Naive thymus-derived CD4-positive, alpha-beta T cell (primary cell): Measurements from ENCODE around the gene IGSF8. TPM values are rescaled to one million over a fixed set of nuclear protein-coding genes. Genes with fewer than 3 reads are reported as not detected.

Experiments
- ATAC-seq: fragments of 150-1000 bp; cut with Tn5 transposase; 2 replicates; pipeline ENCODE4 v1.10.0; 2021; ENCODE audit warnings: mild to moderate bottlenecking, moderate library complexity
- CTCF ChIA-PET: fragments of 350-600 bp; sonication (Branson Sonifier 250); formaldehyde crosslinking; loops from one replicate; lab custom pipeline; 2021; ENCODE audit warnings: antibody characterized with exemption; lab: Charles Lee
- POLR2A ChIA-PET: fragments of 350-600 bp; sonication (Branson Sonifier 250); formaldehyde crosslinking; loops from one replicate; lab custom pipeline; 2021; ENCODE audit warnings: antibody characterized with exemption, inconsistent platforms; lab: Charles Lee
- DNase-seq, 9 donors: peaks; one replicate each; pipeline versions ENCODE4 v3.0.0 to v3.0.0-alpha.2; 2020 to 2022; ENCODE audit warnings: mixed read lengths in 1 of 9
- H3K27ac ChIP-seq: one replicate; pipeline ENCODE4 v1.7.0; 2013; ENCODE audit warnings: mild to moderate bottlenecking, low read depth, low read length, moderate library complexity
- H3K27me3 ChIP-seq, 2 donors: one replicate each; pipeline ENCODE4 v1.7.0; 2013; ENCODE audit warnings: low read length in 2 of 2, mild to moderate bottlenecking in 2 of 2, moderate library complexity in 2 of 2; ENCODE audit not compliant: control insufficient read depth in 2 of 2, insufficient read depth in 2 of 2
- H3K36me3 ChIP-seq, 3 experiments: 1 replicate in 2 of 3; 2 replicates in 1 of 3; pipeline ENCODE4 v1.7.0; 2013; ENCODE audit warnings: low read length in 3 of 3, mild to moderate bottlenecking in 3 of 3, moderate library complexity in 1 of 3; ENCODE audit not compliant: insufficient read depth in 3 of 3, control insufficient read depth in 2 of 3
- H3K4me1 ChIP-seq, 2 donors: one replicate each; pipeline ENCODE4 v1.7.0; 2013; ENCODE audit warnings: low read length in 2 of 2, mild to moderate bottlenecking in 2 of 2, moderate library complexity in 1 of 2; ENCODE audit not compliant: control insufficient read depth in 2 of 2, insufficient read depth in 2 of 2
- H3K4me3 ChIP-seq: 2 replicates; pipeline ENCODE4 v1.7.0; 2013; ENCODE audit warnings: mild to moderate bottlenecking, low read length
- H3K9me3 ChIP-seq, 3 experiments: 1 replicate in 2 of 3; 2 replicates in 1 of 3; pipeline ENCODE4 v1.7.0; 2013; ENCODE audit warnings: low read length in 3 of 3; ENCODE audit not compliant: control insufficient read depth in 2 of 3
- H3K27ac Mint-ChIP-seq, 9 donors: one replicate each; pipeline ENCODE4 v1.8.0; 2020 to 2022; ENCODE audit warnings: mixed read lengths in 9 of 9, mild to moderate bottlenecking in 8 of 9, moderate library complexity in 5 of 9, inconsistent platforms in 2 of 9
- H3K27me3 Mint-ChIP-seq, 5 donors: one replicate each; pipeline ENCODE4 v1.8.0; 2021 to 2022; ENCODE audit warnings: mixed read lengths in 5 of 5, mild to moderate bottlenecking in 1 of 5
- H3K36me3 Mint-ChIP-seq, 5 donors: one replicate each; pipeline ENCODE4 v1.8.0; 2020 to 2022; ENCODE audit warnings: mixed read lengths in 5 of 5, mild to moderate bottlenecking in 3 of 5, inconsistent platforms in 1 of 5
- H3K4me1 Mint-ChIP-seq, 7 donors: one replicate each; pipeline ENCODE4 v1.8.0; 2020 to 2022; ENCODE audit warnings: mixed read lengths in 7 of 7, mild to moderate bottlenecking in 3 of 7, inconsistent platforms in 1 of 7
- H3K4me3 Mint-ChIP-seq, 10 donors: one replicate each; pipeline ENCODE4 v1.8.0; 2020 to 2022; ENCODE audit warnings: mild to moderate bottlenecking in 10 of 10, mixed read lengths in 10 of 10, moderate library complexity in 6 of 10, inconsistent platforms in 2 of 10
- H3K9me3 Mint-ChIP-seq, 11 donors: one replicate each; pipeline ENCODE4 v1.8.0; 2020 to 2022; ENCODE audit warnings: mixed read lengths in 11 of 11, mild to moderate bottlenecking in 4 of 11, inconsistent platforms in 1 of 11, moderate library complexity in 1 of 11
- intact Hi-C, 2 donors: fragments of 100-400 bp; cut with micrococcal nuclease; formaldehyde crosslinking; loops; one replicate each; pipeline ENCODE4 v1.15.1; 2023
- polyA plus RNA-seq, 2 donors: library from polyadenylated mRNA; unstranded; fragments of 300-500 nt; fragmentation: Illumina TruSeq; gene quantifications; one replicate each; pipeline ENCODE4 v1.2.3, GENCODE V29; 2021
- total RNA-seq, 6 experiments: library from RNA in 5 of 6; stranded (reverse) in 5 of 6; gene quantifications; 1 replicate in 5 of 6; 2 replicates in 1 of 6; pipeline ENCODE4 v1.2.3 and lab custom pipeline; 2021 to 2026

IGSF8 gene
- total and polyA plus RNA-seq, 7 experiments from 2014 or later = 31.9 to 68.7 (median 44.8) TPM

DNA sequence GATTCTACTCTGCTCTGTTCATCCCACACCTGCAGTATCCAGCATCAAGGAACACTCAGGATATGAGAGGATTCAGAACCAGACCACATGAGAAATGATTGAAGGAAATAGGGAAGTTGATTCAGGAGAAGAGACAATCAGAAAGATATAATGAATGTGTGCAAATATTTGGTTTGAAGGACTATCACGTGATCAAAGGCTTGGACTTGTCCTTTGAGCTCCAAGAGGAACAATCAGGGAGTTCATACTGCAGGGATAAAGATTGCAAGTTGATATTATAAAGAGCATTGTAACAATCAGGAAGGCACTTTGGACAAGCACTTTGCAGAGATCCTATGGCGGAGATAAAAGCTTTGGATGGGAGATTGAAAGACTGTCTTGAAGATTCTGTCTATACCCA, 52.8 kb downstream of the IGSF8 start:
- intact Hi-C loops = loop anchor here in 1 of 2 donors (1.0 kb wide), 5 partner anchors 14 to 331 kb away; partner anchors contain the start of gene PIGM
- no peaks in the 10 kb centered on the region for H3K36me3 ChIP-seq
- no peak overlapping the region for H3K4me3 Mint-ChIP-seq
- H3K4me1 Mint-ChIP-seq = peaks cover 7 to 16% (median 12%) of the 10 kb centered on the region in 7 donors
- DNase-seq (no peak), ATAC-seq (no peak)
- H3K9me3 Mint-ChIP-seq = no peaks in the 10 kb centered on the region
- no peaks in the 10 kb centered on the region for H3K36me3 Mint-ChIP-seq
- peaks cover 0 to 28% (median 15%) of the 10 kb centered on the region in 5 donors for H3K27me3 Mint-ChIP-seq
- H3K4me1 ChIP-seq = peaks cover 0 to 8% of the 10 kb centered on the region in 2 donors
- ChIA-PET CTCF (interaction anchor here (0.6 to 4.6 kb wide), 15 partner anchors 12 to 320 kb away, joined by 3 to 71 read pairs (median 4); partner anchors contain the start of genes IGSF8, KCNJ10, KCNJ9 and PIGM), POLR2A (interaction anchor here (1.8 kb wide), 1 partner anchor 13 kb away, joined by 5 read pairs; the partner anchor contains the start of gene PIGM)
- H3K4me3 ChIP-seq = no peak overlapping the region
- H3K27ac Mint-ChIP-seq = peak overlapping the region in 1 of 9 donors; percentile 3
- H3K27ac ChIP-seq = no peak overlapping the region
- no peaks in the 10 kb centered on the region for H3K27me3 ChIP-seq
- no peaks in the 10 kb centered on the region for H3K9me3 ChIP-seq

DNA sequence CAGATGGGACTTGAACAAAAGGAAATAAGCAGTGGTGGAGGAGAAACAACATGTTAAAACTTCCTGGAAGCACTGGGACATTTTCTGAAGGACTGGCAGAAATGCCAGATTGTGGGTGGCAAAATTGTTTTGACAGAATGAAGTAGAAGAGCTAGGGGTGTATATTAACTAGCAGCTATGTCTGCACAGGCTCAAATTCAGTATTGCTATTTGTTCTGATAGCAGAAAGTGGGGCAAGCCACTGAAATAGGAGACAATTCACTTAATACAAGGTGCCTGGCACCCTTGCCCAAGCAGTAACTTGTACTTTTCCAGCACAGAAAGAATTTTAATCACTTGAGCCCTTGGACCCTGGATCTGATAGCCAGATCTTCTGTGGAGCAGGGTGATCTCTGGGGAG, 54.9 kb downstream of the IGSF8 start:
- Mint-ChIP-seq H3K27ac (no peak overlapping the region), H3K36me3 (peaks cover 0 to 3% (median 0%) of the 10 kb centered on the region in 5 donors), H3K4me3 (no peak overlapping the region), H3K4me1 (peaks cover 7 to 16% (median 12%) of the 10 kb centered on the region in 7 donors), H3K9me3 (no peaks in the 10 kb centered on the region), H3K27me3 (peaks cover 0 to 22% (median 12%) of the 10 kb centered on the region in 5 donors)
- Histone ChIP-seq H3K27me3 (no peaks in the 10 kb centered on the region), H3K36me3 (no peaks in the 10 kb centered on the region), H3K4me3 (no peak overlapping the region), H3K4me1 (peaks cover 0 to 8% of the 10 kb centered on the region in 2 donors), H3K9me3 (no peaks in the 10 kb centered on the region), H3K27ac (no peak overlapping the region)
- ATAC-seq (no peak), DNase-seq (no peak)
- intact Hi-C loops = no loop called here
- ChIA-PET CTCF (interaction anchor here (1.1 kb wide), 1 partner anchor 43 kb away, joined by 3 read pairs; no protein-coding TSS in a partner anchor), POLR2A (interaction anchor here (0.5 kb wide), 1 partner anchor 43 kb away, joined by 3 read pairs; no protein-coding TSS in a partner anchor)

Other genes starting within 250 kb of the IGSF8 start
- gene VSIG8, start 236.0 kb downstream of the IGSF8 start, total RNA-seq = not detected
- gene VSIG8, start 236.0 kb downstream of the IGSF8 start, polyA plus RNA-seq = not detected
- 1 to 10 TPM in 2 of 5 experiments, under 1 TPM in 3; 0.53 to 2.8 (median 0.92) TPM for gene CFAP45, start 198.5 kb downstream of the IGSF8 start, total RNA-seq
- under 1 TPM; 0.17 to 0.57 TPM for gene CFAP45, start 198.5 kb downstream of the IGSF8 start, polyA plus RNA-seq
- 100 to 1,000 TPM; 116 to 450 (median 284) TPM for gene TAGLN2, start 173.1 kb downstream of the IGSF8 start, total RNA-seq
- gene TAGLN2, start 173.1 kb downstream of the IGSF8 start, polyA plus RNA-seq = 100 to 1,000 TPM; 449 to 662 TPM
- under 1 TPM in 1 of 5 experiments, not detected in 4; 0.12 TPM for gene IGSF9, start 153.0 kb downstream of the IGSF8 start, total RNA-seq
- gene IGSF9, start 153.0 kb downstream of the IGSF8 start, polyA plus RNA-seq = under 1 TPM in 1 of 2 donors, not detected in 1; 0.12 TPM
- gene SLAMF9, start 144.4 kb downstream of the IGSF8 start, total RNA-seq = not detected
- gene SLAMF9, start 144.4 kb downstream of the IGSF8 start, polyA plus RNA-seq = not detected
- gene PIGM, start 66.6 kb downstream of the IGSF8 start, total RNA-seq = 10 to 100 TPM in 2 of 5 experiments, 1 to 10 TPM in 3; 4.0 to 11.4 (median 7.0) TPM
- gene PIGM, start 66.6 kb downstream of the IGSF8 start, polyA plus RNA-seq = 1 to 10 TPM; 4.1 to 5.0 TPM
- under 1 TPM in 1 of 5 experiments, not detected in 4; 0.32 TPM for gene KCNJ10, start 28.5 kb downstream of the IGSF8 start, total RNA-seq
- gene KCNJ10, start 28.5 kb downstream of the IGSF8 start, polyA plus RNA-seq = under 1 TPM in 1 of 2 donors, not detected in 1; 0.29 TPM
- gene KCNJ9, start 17.1 kb downstream of the IGSF8 start, total RNA-seq = not detected
- under 1 TPM; 0.06 to 0.08 TPM for gene KCNJ9, start 17.1 kb downstream of the IGSF8 start, polyA plus RNA-seq
- gene ATP1A2, start 17.1 kb upstream of the IGSF8 start, total RNA-seq = not detected
- gene ATP1A2, start 17.1 kb upstream of the IGSF8 start, polyA plus RNA-seq = not detected
- under 1 TPM in 1 of 5 experiments, not detected in 4; 0.71 TPM for gene ATP1A4, start 53.0 kb upstream of the IGSF8 start, total RNA-seq
- not detected for gene ATP1A4, start 53.0 kb upstream of the IGSF8 start, polyA plus RNA-seq
- 1 to 10 TPM in 1 of 5 experiments, not detected in 4; 1.1 TPM for gene CASQ1, start 92.0 kb upstream of the IGSF8 start, total RNA-seq
- not detected for gene CASQ1, start 92.0 kb upstream of the IGSF8 start, polyA plus RNA-seq
- gene PEA15, start 106.8 kb upstream of the IGSF8 start, total RNA-seq = 10 to 100 TPM; 11.5 to 38.6 (median 13.4) TPM
- gene PEA15, start 106.8 kb upstream of the IGSF8 start, polyA plus RNA-seq = 1 to 10 TPM; 4.7 TPM
- gene DCAF8, start 163.9 kb upstream of the IGSF8 start, total RNA-seq = 100 to 1,000 TPM; 115 to 226 (median 176) TPM
- gene DCAF8, start 163.9 kb upstream of the IGSF8 start, polyA plus RNA-seq = 10 to 100 TPM; 45.6 to 49.8 TPM
- gene PEX19, start 186.5 kb upstream of the IGSF8 start, total RNA-seq = 10 to 100 TPM; 37.9 to 66.1 (median 49.2) TPM
- 10 to 100 TPM; 55.6 to 56.4 TPM for gene PEX19, start 186.5 kb upstream of the IGSF8 start, polyA plus RNA-seq
- 100 to 1,000 TPM; 104 to 151 (median 118) TPM for gene COPA, start 244.6 kb upstream of the IGSF8 start, total RNA-seq
- 100 to 1,000 TPM; 101 to 156 TPM for gene COPA, start 244.6 kb upstream of the IGSF8 start, polyA plus RNA-seq
- 10 to 100 TPM; 68.4 to 91.1 (median 73.5) TPM for gene NCSTN, start 244.8 kb upstream of the IGSF8 start, total RNA-seq
- 10 to 100 TPM; 69.2 to 85.3 TPM for gene NCSTN, start 244.8 kb upstream of the IGSF8 start, polyA plus RNA-seq